ENCODE measurements around the gene RAB12. TPM values are rescaled to one million over a fixed set of nuclear protein-coding genes. Genes with fewer than 3 reads are reported as not detected.
A peak's percentile ranks its signal among the peaks of the same experiment; 100 is the strongest.

Gene RAB12
- total and polyA plus RNA-seq, 2 of the 13 experiments (the other 11 are each of a cell fraction or from before 2014, with no cell fraction given) = 9.5 to 25.3 TPM

DNA sequence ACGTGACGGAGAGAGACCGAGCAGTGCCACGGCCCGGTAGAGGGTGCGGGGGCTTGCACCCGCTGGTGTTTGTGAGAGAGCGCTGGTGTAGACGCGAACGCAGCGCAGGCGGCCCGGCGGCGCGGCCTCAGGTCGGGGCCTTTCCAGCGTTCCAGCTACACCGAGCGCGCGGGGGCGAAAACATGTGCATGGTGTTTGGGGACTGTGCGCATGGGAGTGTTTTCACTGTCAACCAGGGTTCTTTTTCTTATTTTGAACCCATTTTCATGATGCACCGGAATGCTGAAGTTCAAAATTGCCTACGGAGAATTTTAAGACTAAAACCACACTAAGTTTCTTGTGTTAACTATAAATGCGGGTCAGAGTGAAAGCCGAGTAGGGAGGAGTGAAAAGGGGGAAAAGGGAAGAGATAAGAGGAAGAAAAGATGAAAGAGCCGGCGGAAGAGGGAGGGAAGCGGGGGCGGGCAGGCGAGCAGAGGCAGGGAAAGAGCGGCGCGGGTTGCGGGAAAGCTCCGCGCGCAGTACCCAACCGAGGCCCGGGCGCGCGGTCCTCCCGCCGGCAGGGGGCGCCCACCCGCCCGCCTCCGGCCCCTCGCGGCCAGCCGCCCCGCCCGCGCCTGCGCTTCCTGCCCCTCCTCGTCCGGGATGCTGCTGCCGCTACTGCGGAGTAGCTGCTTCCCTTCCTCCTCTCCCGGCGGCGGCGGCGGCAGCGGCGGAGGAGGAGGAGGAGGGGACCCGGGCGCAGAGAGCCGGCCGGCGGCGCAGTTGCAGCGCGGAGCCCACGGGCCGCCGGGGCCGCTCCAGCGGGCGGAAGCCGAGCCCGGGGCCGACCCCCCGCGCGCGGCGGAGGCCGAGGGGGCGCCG lies at the start of gene RAB12 (continued):
- TF ChIP-seq, protein P1, sequence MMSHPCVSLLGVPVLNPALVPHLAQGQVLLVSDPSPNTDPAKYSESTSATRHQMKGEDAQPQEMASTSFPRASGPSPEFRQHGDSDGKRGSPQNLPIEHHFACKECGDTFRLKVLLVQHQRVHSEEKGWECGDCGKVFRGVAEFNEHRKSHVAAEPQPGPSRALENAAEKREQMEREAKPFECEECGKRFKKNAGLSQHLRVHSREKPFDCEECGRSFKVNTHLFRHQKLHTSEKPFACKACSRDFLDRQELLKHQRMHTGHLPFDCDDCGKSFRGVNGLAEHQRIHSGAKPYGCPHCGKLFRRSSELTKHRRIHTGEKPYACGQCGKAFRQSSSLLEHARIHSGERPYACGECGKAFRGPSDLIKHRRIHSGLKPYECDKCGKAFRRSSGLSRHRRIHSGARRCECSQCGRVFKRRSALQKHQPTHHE (CRISPR knock-in tag; IDR thresholded peaks at IDR 0.05; ENCODE audit: borderline replicate concordance) = no peak
- TF ChIP-seq MAZ (IDR thresholded peaks at IDR 0.05; ENCODE audit: borderline replicate concordance, low read depth, low read length) = peak; percentile 33
- peak; percentile 32; the same call in 1 of the 2 replicates for TF ChIP-seq MAZ (CRISPR knock-in tag; IDR thresholded peaks at IDR 0.05; ENCODE audit: low read depth)
- no peak for TF ChIP-seq TOE1 (CRISPR knock-in tag; IDR thresholded peaks at IDR 0.05)
- TF ChIP-seq KAT7 (CRISPR knock-in tag; IDR thresholded peaks at IDR 0.05; ENCODE audit: borderline replicate concordance) = no peak; the same call in 1 of the 2 replicates
- TF ChIP-seq CBX2 (IDR thresholded peaks at IDR 0.05; ENCODE audit: low read depth, low read length) = no peak
- no peak for TF ChIP-seq CBX2 (CRISPR knock-in tag; IDR thresholded peaks at IDR 0.05; ENCODE audit: low read depth)
- TF ChIP-seq, protein P2, sequence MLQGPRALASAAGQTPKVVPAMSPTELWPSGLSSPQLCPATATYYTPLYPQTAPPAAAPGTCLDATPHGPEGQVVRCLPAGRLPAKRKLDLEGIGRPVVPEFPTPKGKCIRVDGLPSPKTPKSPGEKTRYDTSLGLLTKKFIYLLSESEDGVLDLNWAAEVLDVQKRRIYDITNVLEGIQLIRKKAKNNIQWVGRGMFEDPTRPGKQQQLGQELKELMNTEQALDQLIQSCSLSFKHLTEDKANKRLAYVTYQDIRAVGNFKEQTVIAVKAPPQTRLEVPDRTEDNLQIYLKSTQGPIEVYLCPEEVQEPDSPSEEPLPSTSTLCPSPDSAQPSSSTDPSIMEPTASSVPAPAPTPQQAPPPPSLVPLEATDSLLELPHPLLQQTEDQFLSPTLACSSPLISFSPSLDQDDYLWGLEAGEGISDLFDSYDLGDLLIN (CRISPR knock-in tag; IDR thresholded peaks at IDR 0.05; ENCODE audit: borderline replicate concordance) = no peak
- TF ChIP-seq SRSF4 (IDR thresholded peaks at IDR 0.05; ENCODE audit: low read depth, low read length, poor library complexity, severe bottlenecking) = no peak
- TF ChIP-seq ESRRA (CRISPR knock-in tag; IDR thresholded peaks at IDR 0.05; ENCODE audit: low read depth) = no peak
- TF ChIP-seq ZNF468 (CRISPR knock-in tag; IDR thresholded peaks at IDR 0.05) = no peak
- TF ChIP-seq SIN3B (IDR thresholded peaks at IDR 0.05; ENCODE audit: low read length) = no peak
- TF ChIP-seq ZC3H4 (CRISPR knock-in tag; IDR thresholded peaks at IDR 0.05; ENCODE audit: borderline replicate concordance) = no peak
- TF ChIP-seq KDM1A (CRISPR knock-in tag; IDR thresholded peaks at IDR 0.05) = no peak
- no peak for TF ChIP-seq EEA1 (CRISPR knock-in tag; IDR thresholded peaks at IDR 0.05; ENCODE audit: borderline replicate concordance)
- no peak for TF ChIP-seq SALL1 (CRISPR knock-in tag; IDR thresholded peaks at IDR 0.05)
- no peak for TF ChIP-seq NFAT5 (CRISPR knock-in tag; IDR thresholded peaks at IDR 0.05)
- TF ChIP-seq MTERF4 (CRISPR knock-in tag; IDR thresholded peaks at IDR 0.05) = no peak
- peak; percentile 26; the same call in 1 of the 2 replicates for TF ChIP-seq IRX3 (CRISPR knock-in tag; IDR thresholded peaks at IDR 0.05; ENCODE audit: borderline replicate concordance, low read depth)

Measured in HepG2 (cell line).